ACC112 (cell line): ENCODE results near the gene MBNL2.
A peak's percentile ranks its signal among the peaks of the same experiment; 100 is the strongest.

ENCODE experiments used
- H2AFZ ChIP-seq: fragments of 200-600 bp; sonication (generic); one replicate; pipeline ENCODE4 v1.6.0; 2017; ENCODE audit warnings: antibody characterized with exemption, low read length; ENCODE audit not compliant: unreplicated experiment
- H3K27ac ChIP-seq: fragments of 200-600 bp; sonication (generic); 2 replicates; pipeline ENCODE4 v1.5.1; 2014; ENCODE audit warnings: low read depth, mild to moderate bottlenecking, antibody characterized with exemption, low read length, moderate library complexity
- H3K27me3 ChIP-seq: fragments of 200-600 bp; sonication (generic); 2 replicates; pipeline ENCODE4 v1.6.1; 2014; ENCODE audit warnings: mild to moderate bottlenecking, antibody characterized with exemption, low read length, moderate library complexity, mixed read lengths; ENCODE audit not compliant: insufficient read depth
- H3K36me3 ChIP-seq: fragments of 200-600 bp; sonication (generic); 2 replicates; pipeline ENCODE4 v1.6.1; 2016; ENCODE audit warnings: mild to moderate bottlenecking, antibody characterized with exemption, low read length, moderate library complexity, mixed read lengths; ENCODE audit not compliant: insufficient read depth
- H3K4me1 ChIP-seq: fragments of 200-600 bp; sonication (generic); one replicate; pipeline ENCODE4 v1.6.1; 2016; ENCODE audit warnings: low read length, mixed read lengths; ENCODE audit not compliant: insufficient read depth, unreplicated experiment, control insufficient read depth
- H3K4me3 ChIP-seq: fragments of 200-600 bp; sonication (generic); 2 replicates; pipeline ENCODE4 v1.5.1; 2014; ENCODE audit warnings: mild to moderate bottlenecking, low read depth, low read length
- H3K79me2 ChIP-seq: fragments of 200-600 bp; sonication (generic); one replicate; pipeline ENCODE4 v1.6.0; 2016; ENCODE audit warnings: low read length; ENCODE audit not compliant: control insufficient read depth, unreplicated experiment, insufficient read depth

MBNL2 gene

GRCh38 chr13:97366172-97366688 is 144.1 kb downstream of the MBNL2 start:
- Histone ChIP-seq H3K4me1 (peaks cover 11% of the 10 kb centered on the region), H3K36me3 (peaks cover under 1% of the 10 kb centered on the region; the same call in 1 of the 2 replicates), H3K27me3 (no peaks in the 10 kb centered on the region), H3K27ac (no peak overlapping the region), H3K79me2 (no peaks in the 10 kb centered on the region), H3K4me3 (no peak overlapping the region), H2AFZ (no peak overlapping the region)

GRCh38 chr13:97367016-97367822 is 145.1 kb downstream of the MBNL2 start:
- peak overlapping the region; percentile 18; the same call in 1 of the 2 replicates for H3K4me3 ChIP-seq
- no peak overlapping the region for H2AFZ ChIP-seq
- peaks cover 11% of the 10 kb centered on the region for H3K4me1 ChIP-seq
- no peaks in the 10 kb centered on the region for H3K79me2 ChIP-seq
- no peaks in the 10 kb centered on the region for H3K27me3 ChIP-seq
- peak overlapping the region; percentile 51 for H3K27ac ChIP-seq
- peaks cover 4% of the 10 kb centered on the region; the same call in 1 of the 2 replicates for H3K36me3 ChIP-seq

GRCh38 chr13:97369261-97369893 is 147.2 kb downstream of the MBNL2 start:
- peak overlapping the region; percentile 80 for H3K4me3 ChIP-seq
- H3K27me3 ChIP-seq: no peaks in the 10 kb centered on the region
- H3K79me2 ChIP-seq: no peaks in the 10 kb centered on the region
- H2AFZ ChIP-seq: peak overlapping the region; percentile 68
- peaks cover 4% of the 10 kb centered on the region; the same call in 1 of the 2 replicates for H3K36me3 ChIP-seq
- H3K27ac ChIP-seq: peak overlapping the region; percentile 61
- H3K4me1 ChIP-seq: peaks cover 11% of the 10 kb centered on the region

- H2AFZ ChIP-seq: no peak overlapping the region
- H3K4me1 ChIP-seq: peaks cover 11% of the 10 kb centered on the region
- H3K4me3 ChIP-seq: no peak overlapping the region
- H3K36me3 ChIP-seq: peaks cover 4% of the 10 kb centered on the region; the same call in 1 of the 2 replicates
- no peaks in the 10 kb centered on the region for H3K27me3 ChIP-seq
- no peak overlapping the region for H3K27ac ChIP-seq
- no peaks in the 10 kb centered on the region for H3K79me2 ChIP-seq
These were observed 149.5 kb downstream of the MBNL2 start for GRCh38 chr13:97371486-97372109.

GRCh38 chr13:97372936-97373335 is 150.8 kb downstream of the MBNL2 start:
- Histone ChIP-seq H3K4me3 (no peak overlapping the region), H3K79me2 (no peaks in the 10 kb centered on the region), H3K27me3 (no peaks in the 10 kb centered on the region), H3K27ac (no peak overlapping the region), H3K4me1 (peaks cover 6% of the 10 kb centered on the region), H2AFZ (no peak overlapping the region), H3K36me3 (peaks cover 4% of the 10 kb centered on the region; the same call in 1 of the 2 replicates)

GRCh38 chr13:97373787-97374186 is 151.7 kb downstream of the MBNL2 start:
- Histone ChIP-seq H3K4me3 (no peak overlapping the region), H3K79me2 (no peaks in the 10 kb centered on the region), H2AFZ (no peak overlapping the region), H3K27me3 (no peaks in the 10 kb centered on the region), H3K27ac (no peak overlapping the region), H3K36me3 (peaks cover 4% of the 10 kb centered on the region; the same call in 1 of the 2 replicates), H3K4me1 (peaks cover 2% of the 10 kb centered on the region)

- Histone ChIP-seq H3K36me3 (no peaks in the 10 kb centered on the region), H3K27ac (no peak overlapping the region)
These were observed 154.8 kb downstream of the MBNL2 start for GRCh38 chr13:97376981-97377380.

GRCh38 chr13:97379386-97379785 is 157.3 kb downstream of the MBNL2 start:
- Histone ChIP-seq H3K4me1 (no peaks in the 10 kb centered on the region), H3K79me2 (no peaks in the 10 kb centered on the region), H3K4me3 (no peak overlapping the region), H3K27me3 (no peaks in the 10 kb centered on the region), H2AFZ (no peak overlapping the region), H3K27ac (no peak overlapping the region), H3K36me3 (no peaks in the 10 kb centered on the region)

More at GRCh38 chr13:97376981-97377380, 154.8 kb downstream of the MBNL2 start:
- H3K4me1 ChIP-seq: no peaks in the 10 kb centered on the region
- no peak overlapping the region for H3K4me3 ChIP-seq
- H3K79me2 ChIP-seq: no peaks in the 10 kb centered on the region
- H3K27me3 ChIP-seq: no peaks in the 10 kb centered on the region
- no peak overlapping the region for H2AFZ ChIP-seq

GRCh38 chr13:97380696-97381095 is 158.6 kb downstream of the MBNL2 start:
- Histone ChIP-seq H2AFZ (no peak overlapping the region), H3K36me3 (no peaks in the 10 kb centered on the region), H3K4me1 (no peaks in the 10 kb centered on the region), H3K27me3 (no peaks in the 10 kb centered on the region), H3K79me2 (no peaks in the 10 kb centered on the region), H3K4me3 (no peak overlapping the region), H3K27ac (no peak overlapping the region)

GRCh38 chr13:97381189-97381588 is 159.1 kb downstream of the MBNL2 start:
- Histone ChIP-seq H3K4me1 (no peaks in the 10 kb centered on the region), H3K27ac (no peak overlapping the region), H2AFZ (no peak overlapping the region), H3K4me3 (no peak overlapping the region), H3K27me3 (no peaks in the 10 kb centered on the region), H3K79me2 (no peaks in the 10 kb centered on the region), H3K36me3 (no peaks in the 10 kb centered on the region)
